HepG2 (cell line): Measurements from ENCODE around the gene SIK3. TPM values are rescaled to one million over a fixed set of nuclear protein-coding genes. Genes with fewer than 3 reads are reported as not detected.

Source experiments
- AKAP8 ChIP-seq: sonication (generic); formaldehyde crosslinking; IDR thresholded peaks from 2 replicates; pipeline ENCODE4 v1.5.1; 2020; ENCODE audit warnings: mild to moderate bottlenecking, missing genetic modification reagents
- ARHGAP35 ChIP-seq: sonication (generic); formaldehyde crosslinking; IDR thresholded peaks from 2 replicates; pipeline ENCODE4 v1.9.0; 2022; ENCODE audit warnings: mild to moderate bottlenecking, inconsistent platforms, moderate library complexity, missing genetic modification reagents, borderline replicate concordance
- BCL3 ChIP-seq: sonication (generic); formaldehyde crosslinking; IDR thresholded peaks from 2 replicates; pipeline ENCODE4 v1.5.1; 2020; ENCODE audit warnings: mild to moderate bottlenecking, missing genetic modification reagents, moderate library complexity
- CENPBD1 ChIP-seq: sonication (generic); formaldehyde crosslinking; IDR thresholded peaks from 2 replicates; pipeline ENCODE4 v1.8.0; 2022; ENCODE audit warnings: missing genetic modification reagents, low read depth, mild to moderate bottlenecking, borderline replicate concordance
- ELF3 ChIP-seq: IDR thresholded peaks from 2 replicates; pipeline ENCODE4 v1.6.1; 2016; ENCODE audit warnings: missing genetic modification reagents, missing compliant biosample characterization
- ELF4 ChIP-seq: sonication (generic); formaldehyde crosslinking; IDR thresholded peaks from 2 replicates; pipeline ENCODE4 v1.5.0; 2020; ENCODE audit warnings: missing genetic modification reagents, mild to moderate bottlenecking, moderate library complexity, borderline replicate concordance
- ETV5 ChIP-seq: IDR thresholded peaks from 2 replicates; pipeline ENCODE4 v1.6.1; 2018; ENCODE audit warnings: missing biosample characterization, missing genetic modification reagents, inconsistent platforms, borderline replicate concordance
- GFI1 ChIP-seq: sonication (generic); formaldehyde crosslinking; IDR thresholded peaks from 2 replicates; pipeline ENCODE4 v1.5.0; 2020; ENCODE audit warnings: missing genetic modification reagents, mild to moderate bottlenecking, borderline replicate concordance
- HINFP ChIP-seq: sonication (generic); formaldehyde crosslinking; IDR thresholded peaks from 2 replicates; pipeline ENCODE4 v1.4.0; 2020; ENCODE audit warnings: low read depth, mild to moderate bottlenecking, missing genetic modification reagents
- ZMYM3 ChIP-seq: sonication (generic); formaldehyde crosslinking; IDR thresholded peaks from 2 replicates; pipeline ENCODE4 v1.5.1; 2020; ENCODE audit warnings: mild to moderate bottlenecking, missing genetic modification reagents
- ZNF17 ChIP-seq: sonication (generic); formaldehyde crosslinking; IDR thresholded peaks from 2 replicates; pipeline ENCODE4 v1.5.0; 2020; ENCODE audit warnings: mild to moderate bottlenecking, missing genetic modification reagents
- ZNF230 ChIP-seq: sonication (generic); formaldehyde crosslinking; IDR thresholded peaks from 2 replicates; pipeline ENCODE4 v1.4.0; 2020; ENCODE audit warnings: mild to moderate bottlenecking, missing genetic modification reagents
- ZNF556 ChIP-seq: sonication (generic); formaldehyde crosslinking; IDR thresholded peaks from 2 replicates; pipeline ENCODE4 v1.4.0; 2020; ENCODE audit warnings: mild to moderate bottlenecking, missing genetic modification reagents, borderline replicate concordance
- ZXDC ChIP-seq: sonication (generic); formaldehyde crosslinking; IDR thresholded peaks from 2 replicates; pipeline ENCODE4 v1.5.0; 2020; ENCODE audit warnings: mild to moderate bottlenecking, missing genetic modification reagents
- polyA plus RNA-seq, 8 experiments: library from polyadenylated mRNA; depleted of rRNA in 3 of 8; stranded (reverse) in 7 of 8; unstranded in 1 of 8; fragments of >200 nt; fragmentation: Illumina TruSeq in 4 of 8; extraction: Trizol in 4 of 8; gene quantifications; 2 replicates each; pipeline versions ENCODE4 v1.2.1 to v1.2.3, GENCODE V29; 2011 to 2016; ENCODE audit warnings: low read depth in 4 of 8, missing spikeins in 1 of 8, mixed read lengths in 1 of 8; ENCODE audit not compliant: insufficient read depth in 1 of 8
- total RNA-seq, 5 experiments: library from RNA; depleted of rRNA; stranded (reverse); fragments of >200 nt; fragmentation: Illumina TruSeq; extraction: Trizol; gene quantifications; 2 replicates each; pipeline ENCODE4 v1.2.3, GENCODE V29; 2016; ENCODE audit warnings: low read depth in 1 of 5
- TF ChIP-seq, protein P1 (sequence below): sonication (generic); formaldehyde crosslinking; conservative IDR thresholded peaks from 2 replicates; pipeline ENCODE4 v1.5.0; 2020; ENCODE audit warnings: missing genetic modification reagents
- TF ChIP-seq, protein P2 (sequence below): sonication (generic); formaldehyde crosslinking; IDR thresholded peaks from 2 replicates; pipeline ENCODE4 v1.4.0; 2020; ENCODE audit warnings: missing genetic modification reagents, borderline replicate concordance

Gene SIK3
- total and polyA plus RNA-seq, 2 of the 13 experiments (the other 11 are each of a cell fraction or from before 2014, with no cell fraction given), result 5.7 to 9.8 TPM

- TF ChIP-seq GFI1 (CRISPR knock-in tag) (peak; percentile 93), ZXDC (CRISPR knock-in tag) (no peak), HINFP (no peak), BCL3 (CRISPR knock-in tag) (no peak), ZNF230 (CRISPR knock-in tag) (0 out of 2 replicates have a peak, but pooled peaks have one; percentile 32), ZNF556 (CRISPR knock-in tag) (no peak), ELF4 (CRISPR knock-in tag) (no peak), ARHGAP35 (no peak), ETV5 (no peak), ZNF17 (CRISPR knock-in tag) (no peak), CENPBD1 (CRISPR knock-in tag) (no peak), ZMYM3 (no peak), ELF3 (CRISPR knock-in tag) (peak; percentile 30; the same call in 1 of the 2 replicates), AKAP8 (CRISPR knock-in tag) (no peak)
- TF ChIP-seq, protein P1, sequence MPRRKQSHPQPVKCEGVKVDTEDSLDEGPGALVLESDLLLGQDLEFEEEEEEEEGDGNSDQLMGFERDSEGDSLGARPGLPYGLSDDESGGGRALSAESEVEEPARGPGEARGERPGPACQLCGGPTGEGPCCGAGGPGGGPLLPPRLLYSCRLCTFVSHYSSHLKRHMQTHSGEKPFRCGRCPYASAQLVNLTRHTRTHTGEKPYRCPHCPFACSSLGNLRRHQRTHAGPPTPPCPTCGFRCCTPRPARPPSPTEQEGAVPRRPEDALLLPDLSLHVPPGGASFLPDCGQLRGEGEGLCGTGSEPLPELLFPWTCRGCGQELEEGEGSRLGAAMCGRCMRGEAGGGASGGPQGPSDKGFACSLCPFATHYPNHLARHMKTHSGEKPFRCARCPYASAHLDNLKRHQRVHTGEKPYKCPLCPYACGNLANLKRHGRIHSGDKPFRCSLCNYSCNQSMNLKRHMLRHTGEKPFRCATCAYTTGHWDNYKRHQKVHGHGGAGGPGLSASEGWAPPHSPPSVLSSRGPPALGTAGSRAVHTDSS, result no peak
- TF ChIP-seq, protein P2, sequence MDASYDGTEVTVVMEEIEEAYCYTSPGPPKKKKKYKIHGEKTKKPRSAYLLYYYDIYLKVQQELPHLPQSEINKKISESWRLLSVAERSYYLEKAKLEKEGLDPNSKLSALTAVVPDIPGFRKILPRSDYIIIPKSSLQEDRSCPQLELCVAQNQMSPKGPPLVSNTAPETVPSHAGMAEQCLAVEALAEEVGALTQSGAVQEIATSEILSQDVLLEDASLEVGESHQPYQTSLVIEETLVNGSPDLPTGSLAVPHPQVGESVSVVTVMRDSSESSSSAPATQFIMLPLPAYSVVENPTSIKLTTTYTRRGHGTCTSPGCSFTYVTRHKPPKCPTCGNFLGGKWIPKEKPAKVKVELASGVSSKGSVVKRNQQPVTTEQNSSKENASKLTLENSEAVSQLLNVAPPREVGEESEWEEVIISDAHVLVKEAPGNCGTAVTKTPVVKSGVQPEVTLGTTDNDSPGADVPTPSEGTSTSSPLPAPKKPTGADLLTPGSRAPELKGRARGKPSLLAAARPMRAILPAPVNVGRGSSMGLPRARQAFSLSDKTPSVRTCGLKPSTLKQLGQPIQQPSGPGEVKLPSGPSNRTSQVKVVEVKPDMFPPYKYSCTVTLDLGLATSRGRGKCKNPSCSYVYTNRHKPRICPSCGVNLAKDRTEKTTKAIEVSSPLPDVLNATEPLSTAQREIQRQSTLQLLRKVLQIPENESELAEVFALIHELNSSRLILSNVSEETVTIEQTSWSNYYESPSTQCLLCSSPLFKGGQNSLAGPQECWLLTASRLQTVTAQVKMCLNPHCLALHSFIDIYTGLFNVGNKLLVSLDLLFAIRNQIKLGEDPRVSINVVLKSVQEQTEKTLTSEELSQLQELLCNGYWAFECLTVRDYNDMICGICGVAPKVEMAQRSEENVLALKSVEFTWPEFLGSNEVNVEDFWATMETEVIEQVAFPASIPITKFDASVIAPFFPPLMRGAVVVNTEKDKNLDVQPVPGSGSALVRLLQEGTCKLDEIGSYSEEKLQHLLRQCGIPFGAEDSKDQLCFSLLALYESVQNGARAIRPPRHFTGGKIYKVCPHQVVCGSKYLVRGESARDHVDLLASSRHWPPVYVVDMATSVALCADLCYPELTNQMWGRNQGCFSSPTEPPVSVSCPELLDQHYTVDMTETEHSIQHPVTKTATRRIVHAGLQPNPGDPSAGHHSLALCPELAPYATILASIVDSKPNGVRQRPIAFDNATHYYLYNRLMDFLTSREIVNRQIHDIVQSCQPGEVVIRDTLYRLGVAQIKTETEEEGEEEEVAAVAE (CRISPR knock-in tag), result peak; percentile 94
Measured at GRCh38 chr11:117076941-117077691, 21.1 kb downstream of the SIK3 start (continued).
